ENCODE data around the gene PCDHGA10.
"Not testable (repeated sequence)": the region's sequence is repeated elsewhere in the genome, so short reads cannot be mapped to it uniquely, and the experiment has no call there.

Gene PCDHGA10

GRCh38 chr5:141422742-141423291, 10.0 kb downstream of the PCDHGA10 start:
- no peak for DNase-seq

- no peak for DNase-seq
Observed at GRCh38 chr5:141427783-141428426, 15.1 kb downstream of the PCDHGA10 start.

GRCh38 chr5:141430332-141431113, 17.7 kb downstream of the PCDHGA10 start, which contains the start of gene PCDHGA12:
TSS of gene PCDHGA12 (plus strand) at chr5:141430507. CDS start at chr5:141430760, 253 bp downstream.
- DNase-seq = peak; percentile 76

GRCh38 chr5:141431286-141431685, 18.5 kb downstream of the PCDHGA10 start:
- no peak for DNase-seq

- not testable (repeated sequence) for DNase-seq
Observed at GRCh38 chr5:141432308-141432707, 19.5 kb downstream of the PCDHGA10 start.

- DNase-seq = not testable (repeated sequence)
Observed at GRCh38 chr5:141432726-141433125, 19.9 kb downstream of the PCDHGA10 start.

- DNase-seq = peak; percentile 17
Observed at GRCh38 chr5:141434006-141434405, 21.2 kb downstream of the PCDHGA10 start.

GRCh38 chr5:141437221-141437620, 24.4 kb downstream of the PCDHGA10 start:
- DNase-seq = peak; percentile 45

- no peak for DNase-seq
Observed at GRCh38 chr5:141439411-141440141, 26.8 kb downstream of the PCDHGA10 start.

GRCh38 chr5:141440341-141440740, 27.6 kb downstream of the PCDHGA10 start:
- DNase-seq = no peak

- DNase-seq = no peak
Observed at GRCh38 chr5:141441571-141442170, 28.9 kb downstream of the PCDHGA10 start.

GRCh38 chr5:141465351-141465750, 52.6 kb downstream of the PCDHGA10 start:
- DNase-seq = peak; percentile 31

All from EL (cell line).